HepG2 (cell line): ENCODE data around the gene IL18RAP.

Source experiments
- SP140L ChIP-seq: sonication (generic); formaldehyde crosslinking; IDR thresholded peaks from 2 replicates; pipeline ENCODE4 v1.4.0; 2020; ENCODE audit warnings: missing genetic modification reagents, borderline replicate concordance
- ZFP90 ChIP-seq: sonication (generic); formaldehyde crosslinking; IDR thresholded peaks from 2 replicates; pipeline ENCODE4 v1.8.0; 2022; ENCODE audit warnings: missing genetic modification reagents, mild to moderate bottlenecking, inconsistent platforms, borderline replicate concordance

GRCh38 chr2:102449370-102449974 lies 26.5 kb downstream of the IL18RAP start:
- no peak for TF ChIP-seq SP140L (CRISPR knock-in tag)
- no peak for TF ChIP-seq ZFP90 (CRISPR knock-in tag)
